RWPE2 (cell line): Measurements from ENCODE around the gene ATP6V1E1.

Source experiments
- ATAC-seq: fragments of 200-7000 bp; cut with Tn5 transposase; 3 replicates; pipeline ENCODE4 v1.9.1; 2021; ENCODE audit warnings: low read depth
- DNase-seq: peaks from one replicate; pipeline ENCODE4 v3.0.0-alpha.2; 2020; ENCODE audit warnings: low spot score
- H3K27ac ChIP-seq: fragments of 450-650 bp; 2 replicates; pipeline ENCODE4 v1.5.1; 2017; ENCODE audit warnings: mild to moderate bottlenecking; ENCODE audit not compliant: poor library complexity, severe bottlenecking
- H3K27me3 ChIP-seq: fragments of 250-450 bp; sonication (Bioruptor Pico); 2 replicates; pipeline ENCODE4 v1.5.1; 2021; ENCODE audit warnings: mild to moderate bottlenecking, moderate library complexity; ENCODE audit not compliant: insufficient read depth, poor library complexity, severe bottlenecking
- H3K36me3 ChIP-seq: fragments of 250-450 bp; sonication (Bioruptor Pico); 2 replicates; pipeline ENCODE4 v1.5.1; 2020; ENCODE audit warnings: low read depth, mild to moderate bottlenecking, moderate library complexity
- H3K4me1 ChIP-seq: fragments of 250-450 bp; sonication (Bioruptor Pico); 2 replicates; pipeline ENCODE4 v1.5.1; 2021; ENCODE audit warnings: mild to moderate bottlenecking, moderate library complexity; ENCODE audit not compliant: insufficient read depth, poor library complexity, severe bottlenecking
- H3K4me3 ChIP-seq: fragments of 250-450 bp; sonication (Bioruptor Pico); 2 replicates; pipeline ENCODE4 v1.5.1; 2021; ENCODE audit warnings: mild to moderate bottlenecking, moderate library complexity; ENCODE audit not compliant: severe bottlenecking
- H3K9me3 ChIP-seq: fragments of 250-450 bp; sonication (Bioruptor Pico); 2 replicates; pipeline ENCODE4 v1.5.1; 2021; ENCODE audit warnings: mild to moderate bottlenecking, moderate library complexity; ENCODE audit not compliant: severe bottlenecking
- TF ChIP-seq, protein P1 (sequence below): fragments of 450-650 bp; IDR thresholded peaks from one replicate; pipeline ENCODE4 v1.5.1; 2017; ENCODE audit warnings: mild to moderate bottlenecking, moderate library complexity; ENCODE audit not compliant: poor library complexity, severe bottlenecking

Gene ATP6V1E1

GRCh38 chr22:17629173-17629489 is 582 bp upstream of the ATP6V1E1 start:
- TF ChIP-seq, protein P1, sequence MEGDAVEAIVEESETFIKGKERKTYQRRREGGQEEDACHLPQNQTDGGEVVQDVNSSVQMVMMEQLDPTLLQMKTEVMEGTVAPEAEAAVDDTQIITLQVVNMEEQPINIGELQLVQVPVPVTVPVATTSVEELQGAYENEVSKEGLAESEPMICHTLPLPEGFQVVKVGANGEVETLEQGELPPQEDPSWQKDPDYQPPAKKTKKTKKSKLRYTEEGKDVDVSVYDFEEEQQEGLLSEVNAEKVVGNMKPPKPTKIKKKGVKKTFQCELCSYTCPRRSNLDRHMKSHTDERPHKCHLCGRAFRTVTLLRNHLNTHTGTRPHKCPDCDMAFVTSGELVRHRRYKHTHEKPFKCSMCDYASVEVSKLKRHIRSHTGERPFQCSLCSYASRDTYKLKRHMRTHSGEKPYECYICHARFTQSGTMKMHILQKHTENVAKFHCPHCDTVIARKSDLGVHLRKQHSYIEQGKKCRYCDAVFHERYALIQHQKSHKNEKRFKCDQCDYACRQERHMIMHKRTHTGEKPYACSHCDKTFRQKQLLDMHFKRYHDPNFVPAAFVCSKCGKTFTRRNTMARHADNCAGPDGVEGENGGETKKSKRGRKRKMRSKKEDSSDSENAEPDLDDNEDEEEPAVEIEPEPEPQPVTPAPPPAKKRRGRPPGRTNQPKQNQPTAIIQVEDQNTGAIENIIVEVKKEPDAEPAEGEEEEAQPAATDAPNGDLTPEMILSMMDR, result no peak
- ATAC-seq (no peak), DNase-seq (no peak)
- Histone ChIP-seq H3K4me1 (peaks cover 20% of the 10 kb centered on the region), H3K9me3 (no peaks in the 10 kb centered on the region), H3K4me3 (peak overlapping the region; percentile 68), H3K27ac (peak overlapping the region; percentile 77), H3K27me3 (no peaks in the 10 kb centered on the region), H3K36me3 (peaks cover 15% of the 10 kb centered on the region)

DNA sequence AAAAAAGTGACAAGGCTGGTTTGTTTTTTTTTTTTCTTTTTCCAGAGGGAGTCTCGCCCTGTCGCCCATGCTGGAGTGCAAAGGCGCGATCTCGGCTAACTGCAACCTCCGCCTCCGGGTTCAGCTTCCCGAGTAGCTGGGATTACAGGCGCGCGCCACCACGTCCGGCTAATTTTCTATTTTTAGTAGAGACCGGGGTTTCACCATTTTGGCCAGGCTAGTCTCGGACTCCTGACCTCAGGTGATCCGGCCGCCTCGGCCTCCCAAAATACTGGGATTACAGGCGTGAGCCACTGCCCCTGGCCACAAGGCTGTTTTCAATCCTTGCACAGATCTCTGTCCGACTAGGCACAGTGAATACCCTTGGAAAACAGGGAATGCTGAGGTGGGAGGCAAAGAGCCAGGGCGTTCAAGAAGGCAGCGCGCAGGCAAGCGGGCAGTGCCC is 566 bp downstream of the ATP6V1E1 start:
- peaks cover 13% of the 10 kb centered on the region for H3K4me1 ChIP-seq
- no peaks in the 10 kb centered on the region for H3K27me3 ChIP-seq
- ATAC-seq (no peak), DNase-seq (no peak)
- H3K4me3 ChIP-seq, result peak overlapping the region; percentile 68
- no peaks in the 10 kb centered on the region for H3K9me3 ChIP-seq
- peaks cover 27% of the 10 kb centered on the region for H3K36me3 ChIP-seq
- peak overlapping the region; percentile 77 for H3K27ac ChIP-seq
- TF ChIP-seq, protein P1, result no peak

GRCh38 chr22:17613280-17613679 is 15.3 kb downstream of the ATP6V1E1 start:
- DNase-seq, result no peak
- Histone ChIP-seq H3K27ac (no peak overlapping the region), H3K36me3 (peaks cover 67% of the 10 kb centered on the region), H3K27me3 (no peaks in the 10 kb centered on the region), H3K9me3 (no peaks in the 10 kb centered on the region), H3K4me1 (no peaks in the 10 kb centered on the region), H3K4me3 (no peak overlapping the region)
- no peak for ATAC-seq
- TF ChIP-seq, protein P1, result no peak

GRCh38 chr22:17612057-17612456 is 16.5 kb downstream of the ATP6V1E1 start:
- Histone ChIP-seq H3K27me3 (no peaks in the 10 kb centered on the region), H3K4me3 (no peak overlapping the region), H3K36me3 (peaks cover 67% of the 10 kb centered on the region), H3K9me3 (no peaks in the 10 kb centered on the region), H3K4me1 (no peaks in the 10 kb centered on the region), H3K27ac (no peak overlapping the region)
- ATAC-seq (no peak), DNase-seq (no peak)
- TF ChIP-seq, protein P1, result no peak

GRCh38 chr22:17607891-17608521 is 20.5 kb downstream of the ATP6V1E1 start:
- TF ChIP-seq, protein P1, result no peak
- Histone ChIP-seq H3K36me3 (peaks cover 64% of the 10 kb centered on the region), H3K4me3 (no peak overlapping the region), H3K27me3 (no peaks in the 10 kb centered on the region), H3K27ac (no peak overlapping the region), H3K4me1 (no peaks in the 10 kb centered on the region), H3K9me3 (no peaks in the 10 kb centered on the region)
- DNase-seq (no peak), ATAC-seq (no peak)
